Measurements from ENCODE around the gene SSC5D.

The SSC5D gene

GRCh38 chr19:55554741-55555152 lies 66.5 kb downstream of the SSC5D start:
- no peak overlapping the region for H3K27ac ChIP-seq
- no peak for TF ChIP-seq ZFX (IDR thresholded peaks at IDR 0.05; ENCODE audit: borderline replicate concordance)

- no peak overlapping the region for H3K27ac ChIP-seq
- TF ChIP-seq ZFX (IDR thresholded peaks at IDR 0.05; ENCODE audit: borderline replicate concordance) = no peak
- TF ChIP-seq CTCF (IDR thresholded peaks at IDR 0.05) = no peak
Observed at GRCh38 chr19:55559684-55560083, 71.4 kb downstream of the SSC5D start.

- H3K27ac ChIP-seq = no peak overlapping the region
Observed at GRCh38 chr19:55563261-55563690, 75.0 kb downstream of the SSC5D start.

GRCh38 chr19:55566823-55567222 lies 78.6 kb downstream of the SSC5D start:
- no peak for TF ChIP-seq ZFX (IDR thresholded peaks at IDR 0.05; ENCODE audit: borderline replicate concordance)
- no peak for TF ChIP-seq CTCF (IDR thresholded peaks at IDR 0.05)
- no peak overlapping the region for H3K27ac ChIP-seq

More at GRCh38 chr19:55563261-55563690, 75.0 kb downstream of the SSC5D start:
- TF ChIP-seq ZFX (IDR thresholded peaks at IDR 0.05; ENCODE audit: borderline replicate concordance) (no peak), CTCF (IDR thresholded peaks at IDR 0.05) (no peak)

GRCh38 chr19:55567708-55568328 lies 79.6 kb downstream of the SSC5D start:
- no peak for TF ChIP-seq CTCF (IDR thresholded peaks at IDR 0.05)
- TF ChIP-seq ZFX (IDR thresholded peaks at IDR 0.05; ENCODE audit: borderline replicate concordance) = no peak
- H3K27ac ChIP-seq = no peak overlapping the region

Data from 22Rv1 (cell line).